ENCODE results near the gene VPS41. TPM values are rescaled to one million over a fixed set of nuclear protein-coding genes. Genes with fewer than 3 reads are reported as not detected.
A peak's percentile ranks its signal among the peaks of the same experiment; 100 is the strongest.

VPS41 gene
- total RNA-seq, 3 donors from 2014 or later (not counting 1 experiment from before 2014, with no cell fraction given): 67.3 to 81.8 (median 78.9) TPM

- no peak for TF ChIP-seq CTCF (IDR thresholded peaks at IDR 0.05)
- DNase-seq: no peak
- Histone ChIP-seq H3K4me3 (ENCODE audit: low read length) (no peak overlapping the region), H3K36me3 (ENCODE audit: control insufficient read depth, insufficient read depth, low read length) (peaks cover 7% of the 10 kb centered on the region), H3K27me3 (ENCODE audit: control insufficient read depth, insufficient read depth, low read length) (no peaks in the 10 kb centered on the region), H3K9me3 (ENCODE audit: control insufficient read depth, insufficient read depth, low read length) (no peaks in the 10 kb centered on the region), H3K27ac (ENCODE audit: low read length) (no peak overlapping the region), H3K4me1 (ENCODE audit: control insufficient read depth, insufficient read depth, low read length) (no peaks in the 10 kb centered on the region)
- no peak for ATAC-seq
- H3K27me3 Mint-ChIP-seq (ENCODE audit: low read depth in 2 of 2): no peaks in the 10 kb centered on the region
- intact Hi-C loops (cut with micrococcal nuclease): no loop called here
- peaks cover 26 to 33% of the 10 kb centered on the region in 2 donors for H3K4me1 Mint-ChIP-seq
- H3K36me3 Mint-ChIP-seq: no peaks in the 10 kb centered on the region
- H3K27ac Mint-ChIP-seq: no peak overlapping the region
- WGBS (ENCODE audit: insufficient coverage): 59% methylated on average over 1 of the region's 3 CpGs
- H3K9me3 Mint-ChIP-seq: no peaks in the 10 kb centered on the region
- H3K4me3 Mint-ChIP-seq: no peak overlapping the region
These were observed 74.6 kb downstream of the VPS41 start for GRCh38 chr7:38834357-38834756.

DNA sequence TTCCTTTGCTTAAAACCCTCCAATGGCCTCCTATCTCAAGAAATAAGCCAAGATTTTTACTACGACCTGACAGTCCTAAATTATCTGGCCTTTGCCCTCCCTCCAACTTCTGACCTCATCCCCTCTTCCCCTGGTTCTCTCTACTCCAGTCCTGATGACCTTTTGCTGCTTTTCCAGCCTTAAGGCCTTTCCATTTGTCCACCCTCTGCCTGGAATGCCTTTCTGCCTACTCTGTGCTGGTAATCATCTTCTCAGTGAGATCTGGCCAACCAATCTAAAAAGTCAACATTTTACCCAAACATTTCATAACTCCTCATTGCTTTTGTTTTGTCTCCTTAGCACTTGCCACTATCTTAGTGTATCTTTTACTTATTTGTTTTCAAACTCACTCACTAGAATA is 75.7 kb downstream of the VPS41 start:
- Histone ChIP-seq H3K4me1 (ENCODE audit: control insufficient read depth, insufficient read depth, low read length) (no peaks in the 10 kb centered on the region), H3K4me3 (ENCODE audit: low read length) (no peak overlapping the region), H3K27me3 (ENCODE audit: control insufficient read depth, insufficient read depth, low read length) (no peaks in the 10 kb centered on the region), H3K27ac (ENCODE audit: low read length) (no peak overlapping the region), H3K36me3 (ENCODE audit: control insufficient read depth, insufficient read depth, low read length) (peaks cover 7% of the 10 kb centered on the region), H3K9me3 (ENCODE audit: control insufficient read depth, insufficient read depth, low read length) (no peaks in the 10 kb centered on the region)
- no peak overlapping the region for H3K4me3 Mint-ChIP-seq
- H3K27ac Mint-ChIP-seq: peak overlapping the region in 1 of 2 donors; percentile 7
- no peaks in the 10 kb centered on the region for H3K36me3 Mint-ChIP-seq
- WGBS (ENCODE audit: insufficient coverage): 88% methylated on average over 1 of the region's 1 CpG
- no peak for ATAC-seq
- no peak for DNase-seq
- intact Hi-C loops (cut with micrococcal nuclease): no loop called here
- no peak for TF ChIP-seq CTCF (IDR thresholded peaks at IDR 0.05)
- H3K27me3 Mint-ChIP-seq (ENCODE audit: low read depth in 2 of 2): no peaks in the 10 kb centered on the region
- H3K9me3 Mint-ChIP-seq: no peaks in the 10 kb centered on the region
- H3K4me1 Mint-ChIP-seq: peaks cover 21 to 26% of the 10 kb centered on the region in 2 donors

DNA sequence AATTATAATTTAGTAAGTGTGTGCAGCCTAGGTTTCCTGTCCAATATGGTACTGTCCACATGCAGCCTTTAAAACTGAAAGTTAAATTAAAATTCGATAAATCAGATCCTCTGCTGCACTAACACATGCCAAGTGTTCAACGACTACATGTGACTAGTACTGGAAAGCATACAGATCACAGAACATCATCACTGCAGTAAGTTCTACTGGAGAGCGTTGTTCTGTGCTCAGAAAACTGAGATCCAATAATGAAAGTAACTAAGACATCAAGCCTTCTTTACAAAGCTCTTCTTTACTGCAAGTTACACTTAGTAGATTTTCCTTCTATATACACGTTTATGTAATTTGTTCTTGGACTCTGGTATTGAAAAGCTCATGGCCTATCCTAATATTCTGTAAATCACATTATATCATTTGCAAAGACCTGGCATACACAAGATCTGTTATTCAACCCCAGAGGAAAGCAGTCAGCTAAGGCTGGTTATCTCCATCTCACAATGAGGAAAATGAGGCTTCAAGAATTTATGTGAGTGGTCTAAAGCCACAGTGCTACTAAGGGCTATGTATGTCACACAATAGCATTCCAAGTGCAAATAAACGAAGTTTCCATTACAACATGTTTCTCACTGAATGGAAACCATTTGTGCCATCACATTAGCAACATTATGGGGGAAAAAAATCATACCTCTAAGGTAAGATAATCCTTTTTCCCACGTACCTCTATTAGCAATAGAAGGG is 77.6 kb downstream of the VPS41 start:
- H3K4me1 ChIP-seq (ENCODE audit: control insufficient read depth, insufficient read depth, low read length): no peaks in the 10 kb centered on the region

More for the DNA sequence above, 77.6 kb downstream of the VPS41 start:
- TF ChIP-seq CTCF (IDR thresholded peaks at IDR 0.05): no peak
- ATAC-seq (no peak), DNase-seq (no peak)
- intact Hi-C loops (cut with micrococcal nuclease): no loop called here
- no peaks in the 10 kb centered on the region for H3K27me3 ChIP-seq (ENCODE audit: control insufficient read depth, insufficient read depth, low read length)
- Mint-ChIP-seq H3K36me3 (no peaks in the 10 kb centered on the region), H3K4me3 (no peak overlapping the region), H3K9me3 (no peaks in the 10 kb centered on the region), H3K4me1 (peaks cover 26% of the 10 kb centered on the region in 2 donors), H3K27me3 (ENCODE audit: low read depth in 2 of 2) (no peaks in the 10 kb centered on the region), H3K27ac (no peak overlapping the region)
- H3K27ac ChIP-seq (ENCODE audit: low read length): no peak overlapping the region
- WGBS (ENCODE audit: insufficient coverage): 96% methylated on average over 5 of the region's 6 CpGs
- peaks cover 7% of the 10 kb centered on the region for H3K36me3 ChIP-seq (ENCODE audit: control insufficient read depth, insufficient read depth, low read length)
- no peaks in the 10 kb centered on the region for H3K9me3 ChIP-seq (ENCODE audit: control insufficient read depth, insufficient read depth, low read length)
- H3K4me3 ChIP-seq (ENCODE audit: low read length): no peak overlapping the region

All from natural killer cell (primary cell).